Right hindlimb (tissue), 1 donor: ENCODE data around the gene DUS3L.
"Not testable (repeated sequence)": the region's sequence is repeated elsewhere in the genome, so short reads cannot be mapped to it uniquely, and the experiment has no call there.

Source experiments
- DNase-seq: peaks from one replicate; pipeline ENCODE4 v3.0.0-alpha.2; 2018

The DUS3L gene

DNA sequence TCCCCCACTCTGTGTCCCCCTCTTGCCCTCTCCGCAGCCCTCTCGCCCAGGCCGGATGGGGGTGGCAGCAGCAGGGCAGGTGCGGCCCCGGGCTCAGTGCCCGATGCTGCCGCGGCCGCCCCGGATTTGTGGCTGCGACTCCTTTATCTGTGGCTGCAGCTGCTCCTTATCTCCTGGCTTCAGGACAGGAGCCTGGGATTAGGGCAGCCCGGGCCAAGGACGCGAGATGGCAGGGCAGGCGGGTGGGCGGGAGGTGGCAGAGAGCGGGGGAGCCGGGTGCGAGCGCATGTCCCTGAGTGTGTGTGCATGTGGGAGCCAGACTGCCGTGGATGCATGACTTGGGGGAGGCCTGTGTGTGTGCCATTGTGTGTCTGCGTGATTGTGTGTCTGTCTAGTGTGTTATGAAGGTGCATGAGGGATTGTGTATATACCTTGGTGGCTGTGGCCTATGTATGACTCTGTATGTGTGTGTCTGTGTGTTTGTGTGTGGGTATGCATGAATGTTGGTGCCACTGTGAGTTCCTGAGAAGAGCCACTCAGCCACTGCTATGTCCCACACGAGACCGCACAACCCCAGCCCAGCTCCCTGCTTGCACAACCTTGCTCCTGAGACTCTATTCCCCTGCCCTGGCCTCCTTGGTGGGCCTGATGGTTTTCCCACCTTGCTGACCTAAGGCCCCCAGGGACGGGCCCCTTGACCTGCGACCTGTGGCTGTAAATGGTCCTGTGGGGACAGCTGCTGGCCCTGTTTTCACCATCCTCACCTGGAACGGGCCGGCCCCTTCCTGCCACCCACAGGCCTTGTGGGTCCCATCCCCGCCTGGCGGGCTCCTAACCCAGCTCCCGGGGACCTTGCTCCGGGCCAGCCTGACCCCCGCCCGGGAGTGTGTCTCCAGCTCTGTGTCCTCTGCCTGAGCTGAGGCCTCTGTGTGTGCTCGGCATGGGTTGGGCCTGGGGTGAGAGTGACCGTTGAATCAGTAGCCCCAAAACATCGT lies 8.6 kb upstream of the DUS3L start:
- DNase-seq = no peak

DNA sequence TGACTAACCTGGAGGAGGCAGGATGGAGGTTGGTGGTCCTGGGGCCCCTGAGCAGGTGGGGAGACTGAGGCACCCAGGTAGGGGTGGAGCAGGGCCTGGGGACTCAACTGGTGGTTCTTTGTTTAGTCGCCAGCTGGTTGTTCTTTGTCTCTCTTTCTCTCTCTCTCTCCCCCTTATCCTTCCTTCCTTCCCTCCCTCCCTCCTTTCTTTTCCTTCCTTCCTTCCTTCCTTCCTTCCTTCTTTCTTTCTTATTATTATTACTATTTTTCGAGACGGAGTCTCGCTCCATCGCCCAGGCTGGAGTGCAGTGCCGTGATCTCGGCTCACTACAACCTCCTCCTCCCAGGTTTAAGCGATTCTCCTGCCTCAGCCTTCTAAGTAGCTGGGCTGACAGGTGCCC lies 7.3 kb upstream of the DUS3L start:
- DNase-seq = no peak

DNA sequence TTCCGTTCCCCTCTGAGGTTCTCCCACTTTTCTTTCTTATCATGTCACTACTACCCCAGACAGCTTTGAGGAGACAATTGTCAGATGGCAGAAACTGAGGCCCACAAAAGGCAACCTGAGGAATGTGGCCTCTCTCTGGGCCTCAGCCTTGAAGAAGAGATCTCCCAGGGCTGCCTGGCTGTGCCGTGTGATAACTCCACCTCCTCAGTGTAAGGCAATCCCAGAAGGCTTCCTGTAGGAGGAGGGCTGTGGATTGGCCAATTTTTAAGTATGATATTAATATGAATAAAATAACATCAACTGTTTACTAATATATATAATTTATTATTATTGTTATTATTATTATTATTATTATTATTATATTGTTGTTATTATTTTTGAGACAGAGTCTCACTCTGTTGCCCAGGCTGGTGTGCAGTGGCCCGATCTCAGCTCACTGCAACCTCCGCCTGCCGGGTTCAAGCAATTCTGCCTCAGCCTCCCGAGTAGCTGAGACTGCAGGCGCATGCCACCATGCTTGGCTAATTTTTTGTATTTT lies 4.5 kb upstream of the DUS3L start:
- no peak for DNase-seq

DNA sequence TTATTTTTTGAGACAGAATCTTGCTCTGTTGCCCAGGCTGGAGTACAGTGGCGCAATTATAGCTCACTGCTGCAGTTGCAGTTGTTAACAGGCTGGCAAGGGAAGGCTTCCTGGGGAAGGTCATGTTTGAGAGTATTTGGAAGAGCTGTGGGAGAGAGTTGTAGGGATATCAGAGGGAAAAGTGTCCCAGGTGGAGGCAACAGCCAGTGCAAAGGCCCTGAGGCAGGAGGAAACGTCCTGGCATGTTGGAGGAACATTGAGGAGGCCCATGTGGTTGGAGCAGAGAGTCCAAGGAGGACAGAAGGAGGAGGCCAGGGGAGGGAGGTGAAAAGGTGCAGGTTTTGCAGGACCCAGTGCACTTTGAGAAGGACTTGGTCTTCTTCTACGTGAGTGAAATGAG lies 2.2 kb upstream of the DUS3L start:
- DNase-seq = no peak

DNA sequence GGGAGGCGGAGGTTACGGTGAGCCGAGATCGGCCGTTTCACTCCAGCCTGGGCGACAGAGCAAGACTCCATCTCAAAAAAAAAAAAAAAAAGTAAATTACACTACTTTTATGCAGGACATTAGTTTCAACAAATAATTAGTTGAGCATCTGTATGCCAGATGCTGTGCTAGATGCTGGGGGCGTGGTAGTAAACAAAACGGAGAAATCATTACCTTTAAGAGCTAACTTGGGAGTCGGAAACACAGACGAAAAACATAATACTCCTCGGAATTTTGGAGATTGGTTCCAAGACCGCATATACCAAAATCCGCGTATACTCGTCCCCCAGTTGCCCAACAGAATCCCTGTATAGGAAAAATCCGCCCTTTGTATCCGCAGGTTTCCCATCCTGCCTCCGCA lies 1.3 kb upstream of the DUS3L start:
- DNase-seq = no peak

DNA sequence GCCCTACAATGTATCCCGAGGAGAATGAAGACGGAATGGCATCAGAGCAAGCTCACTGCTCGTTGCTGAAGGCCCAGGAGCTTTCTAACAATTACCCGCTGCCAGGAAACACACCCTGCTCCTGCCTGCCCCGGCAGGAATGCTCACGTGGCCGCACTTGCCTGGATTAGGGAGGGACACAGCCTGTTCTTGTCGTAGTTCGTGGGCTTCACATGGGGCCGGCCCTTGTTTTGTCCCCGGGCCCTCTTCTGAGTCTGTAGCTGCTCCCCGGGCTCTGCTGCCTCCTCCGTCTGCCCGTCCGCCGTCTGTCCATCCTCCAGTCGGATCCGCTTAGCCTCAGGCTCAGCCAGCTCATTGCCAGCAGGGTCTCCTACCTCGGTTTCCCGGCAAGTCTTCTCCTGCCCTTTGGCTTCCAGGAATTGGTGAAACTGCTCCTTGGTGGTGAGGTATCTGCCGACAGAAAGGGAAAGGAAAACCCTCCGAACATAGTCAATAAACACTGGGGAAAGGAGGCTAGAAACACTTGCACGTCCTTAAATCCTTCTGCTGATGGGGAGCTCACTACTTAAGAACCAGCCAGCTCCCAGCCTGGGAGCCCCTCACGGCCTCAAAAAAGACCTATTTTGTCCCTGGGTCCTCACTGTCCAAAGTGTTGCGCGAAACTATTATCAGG lies 941 bp downstream of the DUS3L start:
- DNase-seq = no peak

DNA sequence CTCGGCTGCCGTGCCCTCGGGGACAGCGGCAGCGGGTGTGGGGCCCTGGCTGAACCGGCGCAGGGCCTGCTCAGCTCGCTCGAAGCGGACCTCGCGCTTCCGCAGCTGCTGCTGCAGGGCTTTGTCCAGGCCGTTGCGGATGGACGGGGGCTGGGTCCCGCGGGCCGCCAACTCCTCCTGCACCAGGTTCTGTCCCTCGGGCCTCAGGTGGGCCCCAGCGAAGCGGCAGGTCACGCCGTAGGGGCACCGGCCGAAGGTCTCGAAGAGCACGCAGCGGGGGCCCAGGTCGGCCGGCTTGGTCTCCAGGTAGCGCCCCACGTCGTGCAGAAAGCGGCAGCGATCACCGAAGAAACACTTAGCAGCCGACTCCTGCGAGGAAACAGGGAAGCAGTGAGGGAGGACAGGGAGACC lies 1.6 kb downstream of the DUS3L start:
- no peak for DNase-seq

DNA sequence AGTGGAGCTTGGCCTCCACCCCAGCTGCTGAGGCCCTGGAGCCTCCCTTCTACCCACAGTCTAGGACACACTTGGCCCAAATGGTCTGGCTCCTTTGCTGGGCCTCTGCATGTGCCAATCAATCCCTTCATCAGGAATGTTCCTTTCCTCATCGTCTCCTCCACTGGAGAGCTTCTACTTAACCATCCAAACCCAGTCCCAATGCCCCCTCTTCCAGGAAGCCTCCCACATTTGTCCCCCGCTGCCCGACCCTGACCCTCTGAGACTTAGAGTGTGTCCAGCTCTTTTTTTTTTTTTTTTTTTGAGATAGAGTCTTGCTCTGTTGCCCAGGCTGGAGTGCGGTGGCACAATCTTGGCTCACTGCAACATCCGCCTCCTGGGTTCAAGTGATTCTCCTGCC lies 2.5 kb downstream of the DUS3L start:
- no peak for DNase-seq

DNA sequence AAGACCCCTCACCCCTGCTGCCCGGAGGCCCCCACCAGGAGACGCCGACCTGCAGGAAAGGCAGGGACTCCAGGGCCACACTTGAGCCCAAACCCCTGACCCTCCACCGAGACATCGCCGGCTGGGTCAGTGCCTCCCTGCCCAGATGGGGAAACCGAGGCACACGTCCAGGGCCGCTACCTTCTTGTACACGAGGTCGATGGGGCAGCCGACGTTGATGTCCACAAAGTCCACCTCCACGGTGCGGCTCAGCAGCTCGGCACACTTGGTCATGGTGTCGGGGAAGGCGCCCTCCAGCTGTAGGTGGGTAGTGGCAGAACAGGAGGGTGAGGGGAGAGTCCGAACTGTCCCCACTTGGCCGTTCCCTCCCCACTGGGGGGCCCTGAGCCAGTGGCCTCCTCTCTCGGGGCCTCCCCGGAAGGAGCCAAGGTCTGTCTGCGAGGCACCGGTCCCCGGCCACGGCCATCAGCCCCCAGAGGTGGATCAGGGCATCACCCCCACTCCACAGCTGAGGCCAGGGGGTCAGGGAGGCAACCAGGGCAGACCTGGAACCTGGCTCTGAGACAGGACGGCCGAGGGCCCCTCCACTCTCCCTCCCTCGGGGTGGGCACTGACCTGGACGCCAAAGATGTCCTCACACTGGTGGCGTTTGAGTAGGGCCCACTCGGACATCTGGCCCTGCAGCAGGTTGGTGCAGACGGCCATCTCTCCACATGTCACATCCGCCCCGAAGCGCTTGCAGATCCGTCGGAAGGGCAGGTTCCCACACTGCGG lies 3.4 kb downstream of the DUS3L start:
- DNase-seq = no peak

DNA sequence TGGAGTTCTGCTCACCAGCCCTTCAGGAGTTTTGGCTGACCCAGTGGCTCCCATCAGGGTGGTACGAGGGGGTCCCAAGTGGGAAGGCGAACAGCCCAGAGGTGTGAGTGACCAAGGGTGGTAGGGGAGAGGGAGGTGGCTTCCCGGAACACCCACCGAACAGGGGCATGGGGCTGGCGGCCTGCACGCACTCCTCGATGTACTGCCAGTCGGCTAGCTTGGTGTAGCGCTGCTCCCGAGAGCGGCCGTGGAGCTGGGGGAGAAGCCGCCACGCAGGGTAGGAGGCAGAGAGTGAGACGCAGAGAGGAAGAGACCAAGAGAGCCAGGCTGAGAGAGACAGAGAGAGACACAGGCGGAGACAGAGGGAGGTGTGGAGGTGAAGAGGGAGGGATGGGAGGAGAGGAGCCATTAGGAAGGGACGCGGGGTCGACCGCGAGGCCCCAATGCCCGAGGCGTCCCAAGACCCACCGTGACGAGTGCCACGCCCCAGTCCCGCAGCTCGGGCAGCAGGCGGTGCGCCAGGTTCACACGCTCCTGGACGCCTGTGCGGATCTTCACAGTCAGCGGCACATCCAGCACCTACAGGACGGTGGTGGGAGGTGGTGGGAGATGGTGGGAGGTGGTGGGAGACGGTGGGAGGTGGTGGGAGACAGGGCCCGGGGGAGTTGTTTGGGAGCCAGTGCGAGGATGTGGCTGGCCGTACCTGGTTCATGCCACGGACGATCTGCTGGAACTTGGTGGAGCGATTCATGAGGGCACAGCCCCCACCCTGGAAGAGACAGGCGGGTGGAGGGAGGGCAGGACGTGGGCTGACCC lies 4.2 kb downstream of the DUS3L start:
- DNase-seq = no peak

DNA sequence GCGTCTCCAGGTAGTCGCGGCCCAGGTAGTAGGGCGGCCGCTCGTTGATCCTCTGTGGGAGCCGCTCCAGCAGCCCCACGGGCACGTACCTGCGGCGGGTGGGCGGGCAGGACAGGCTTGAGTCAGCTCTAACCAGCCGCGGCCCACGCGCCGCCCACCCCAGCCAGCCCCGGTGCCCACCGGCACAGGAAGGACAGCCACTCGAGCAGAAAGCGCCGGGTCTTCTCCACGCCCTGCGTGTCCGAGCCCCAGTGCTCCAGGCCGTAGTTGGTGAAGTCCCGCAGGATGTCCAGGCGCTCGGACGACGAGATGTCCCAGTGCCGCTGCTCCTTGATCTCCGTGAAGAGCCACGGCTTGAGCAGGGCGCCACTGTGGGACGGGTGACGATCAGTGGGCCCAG lies 5.5 kb downstream of the DUS3L start:
- DNase-seq = no peak

DNA sequence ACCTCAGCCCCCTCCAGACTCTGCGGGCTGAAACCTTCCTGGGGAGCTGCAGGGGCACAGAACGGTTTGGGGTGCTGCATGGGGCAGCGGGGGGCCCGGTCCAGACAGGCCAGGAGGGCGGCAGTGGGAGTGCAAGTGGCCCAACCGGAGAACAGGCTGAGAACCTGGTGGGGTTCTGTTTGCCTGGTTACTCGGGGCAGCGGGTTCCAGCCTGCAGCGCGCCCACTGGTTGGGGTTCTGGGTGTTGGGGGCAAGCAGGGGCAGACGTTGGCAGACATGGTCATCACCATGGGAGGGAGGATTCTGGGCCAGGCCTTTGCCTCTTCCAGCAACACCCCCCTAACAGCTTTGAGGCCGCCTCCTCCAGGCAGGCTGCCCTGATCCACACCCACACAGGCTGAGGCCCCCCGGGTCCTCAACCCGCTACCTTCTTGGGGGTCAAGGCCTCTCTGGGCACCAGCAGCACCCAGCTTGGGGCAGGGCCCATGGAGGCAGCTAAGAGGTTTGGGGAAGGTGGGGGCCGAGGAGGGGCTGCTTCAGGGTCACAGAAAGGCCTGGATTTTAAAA lies 6.3 kb downstream of the DUS3L start, which contains the start of gene PRR22:
PRR22 (minus strand) TSS at position 166 of the 567 bp plus-strand sequence; CDS start at position 80, 86 bp downstream.
- no peak for DNase-seq

DNA sequence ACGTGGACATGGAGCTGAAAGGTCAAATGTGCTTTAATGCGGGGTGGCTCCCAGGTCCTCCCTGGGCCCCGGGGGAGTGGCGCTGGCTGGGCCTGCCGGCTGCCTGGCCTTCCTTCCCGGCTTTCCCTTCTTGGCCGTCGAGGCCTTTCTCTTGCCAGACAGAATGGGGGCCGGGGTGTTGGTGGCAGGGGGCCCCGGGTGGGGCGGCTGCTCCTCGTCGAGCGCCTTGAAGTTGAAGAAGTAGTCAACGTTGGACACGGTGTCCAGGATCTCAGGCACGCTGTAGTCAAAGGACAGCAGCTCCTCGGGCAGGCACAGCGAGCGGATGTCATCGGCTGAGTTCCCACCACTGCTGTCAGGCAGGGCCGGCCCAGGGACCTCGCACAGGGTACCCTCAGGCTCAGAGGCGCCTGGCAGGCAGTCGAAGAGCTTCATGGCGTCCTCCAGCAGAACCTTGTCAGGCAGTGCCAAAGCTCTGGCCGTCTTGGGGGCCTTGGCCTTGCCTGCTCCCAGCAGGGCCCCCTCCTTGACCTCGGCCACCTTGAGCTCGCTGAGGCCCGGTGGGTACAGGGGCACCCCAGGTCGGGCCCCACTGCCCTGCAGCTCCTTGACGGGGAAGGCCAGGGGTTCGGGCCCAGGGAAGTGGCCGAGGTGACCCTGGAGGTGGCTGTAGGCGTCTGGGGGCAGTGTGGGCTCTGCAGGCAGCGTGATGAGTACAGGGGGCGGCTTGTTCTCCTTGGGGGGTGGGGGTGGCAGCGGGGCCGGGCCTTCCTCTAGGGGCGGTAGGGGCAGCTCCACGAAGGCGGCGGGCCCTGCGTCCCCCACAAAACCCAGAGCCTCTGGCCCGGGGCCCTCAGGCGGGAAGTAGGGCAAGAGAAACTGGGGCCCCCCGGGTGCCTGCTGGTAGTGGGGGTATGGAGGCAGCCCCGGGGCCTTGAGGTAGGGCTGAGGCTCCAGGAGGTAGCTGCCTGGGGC lies 7.7 kb downstream of the DUS3L start:
- no peak for DNase-seq

DNA sequence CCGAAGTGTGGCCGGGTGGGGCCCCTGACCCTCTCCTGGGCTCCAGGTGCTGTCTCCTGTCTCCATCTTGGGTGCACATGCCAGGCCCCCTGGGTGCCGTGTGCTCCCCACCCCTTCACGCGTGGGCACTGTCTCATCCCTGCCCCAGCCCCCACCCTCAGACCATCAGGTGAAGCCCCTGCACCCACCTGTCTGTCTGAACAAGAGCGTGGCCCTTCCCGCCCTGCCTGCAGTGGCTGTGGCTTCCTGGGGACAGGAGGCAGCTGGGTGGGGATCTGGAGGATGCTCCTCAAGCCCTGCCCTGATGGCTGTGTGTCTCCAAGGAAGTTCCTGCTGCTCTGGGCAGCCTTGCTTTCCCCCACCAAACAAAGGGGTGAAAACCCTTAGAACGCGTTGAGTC lies 8.6 kb downstream of the DUS3L start:
- DNase-seq = no peak

DNA sequence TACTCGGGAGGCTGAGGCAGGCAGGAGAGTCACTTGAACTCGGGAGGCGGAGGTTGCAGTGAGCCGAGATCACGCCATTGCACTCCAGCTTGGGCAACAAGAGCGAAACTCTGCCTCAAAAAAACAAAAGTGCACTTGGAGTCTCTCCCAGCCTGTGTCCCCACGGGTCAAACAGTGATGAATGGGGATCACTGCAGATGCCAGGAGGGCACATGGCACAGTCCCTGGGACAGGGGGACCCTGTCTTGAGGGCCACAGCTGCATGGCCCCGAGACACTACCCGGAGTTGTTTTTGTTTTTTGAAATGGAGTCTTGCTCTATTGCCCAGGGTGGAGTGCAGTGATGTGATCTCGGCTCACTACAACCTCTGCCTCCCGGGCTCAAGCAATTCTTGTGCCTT lies 10.0 kb downstream of the DUS3L start:
- not testable (repeated sequence) for DNase-seq

DNA sequence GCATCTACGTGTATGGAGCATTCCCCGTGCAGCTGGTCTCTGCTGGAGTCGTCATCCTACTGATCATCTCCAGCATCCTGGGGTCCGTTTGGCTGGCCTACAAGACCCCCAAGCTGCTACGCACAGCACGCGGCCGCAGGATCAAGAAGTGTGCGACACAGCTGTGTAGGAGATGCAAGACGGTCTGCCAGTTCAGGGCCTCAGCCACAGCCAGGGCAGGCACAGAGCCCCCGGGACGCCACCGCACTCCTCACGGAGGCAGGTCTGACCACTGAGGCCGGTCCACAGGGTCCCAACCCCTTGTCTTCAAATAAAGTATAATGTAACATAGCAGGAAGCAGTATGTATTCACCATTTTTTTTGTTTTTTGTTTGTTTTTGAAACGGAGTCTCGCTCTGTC lies 12.6 kb downstream of the DUS3L start:
- DNase-seq = no peak

DNA sequence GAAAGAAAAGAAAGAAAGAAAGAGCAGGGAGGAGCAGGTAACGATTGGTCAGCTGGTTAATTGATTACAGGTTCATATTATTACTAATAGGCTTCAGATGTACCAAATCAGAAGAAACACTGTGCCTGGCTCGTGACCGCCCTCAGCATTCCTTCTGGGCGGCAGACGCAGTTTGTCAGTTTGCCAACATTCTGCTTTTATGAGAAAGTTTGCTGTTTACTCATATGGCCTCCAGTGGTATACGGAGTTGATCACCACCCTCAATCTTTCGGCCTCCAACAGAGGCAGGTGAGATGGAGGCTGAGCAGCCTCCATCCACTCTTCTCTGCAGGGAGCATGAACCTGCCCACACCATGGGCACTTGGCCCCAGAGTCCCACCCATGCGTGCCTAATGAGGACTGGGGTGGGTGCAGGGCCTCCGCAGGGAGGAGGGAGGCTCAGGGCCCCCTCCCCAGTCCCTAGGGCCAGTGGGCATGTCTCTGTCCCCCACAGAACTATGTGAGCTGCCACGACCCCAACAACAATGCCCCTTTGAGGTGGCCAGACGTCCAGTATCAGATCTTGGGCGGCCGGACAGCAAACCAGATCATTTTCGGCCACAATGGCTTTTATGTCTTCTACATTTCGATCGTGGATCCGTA lies 15.2 kb downstream of the DUS3L start:
- DNase-seq = no peak

DNA sequence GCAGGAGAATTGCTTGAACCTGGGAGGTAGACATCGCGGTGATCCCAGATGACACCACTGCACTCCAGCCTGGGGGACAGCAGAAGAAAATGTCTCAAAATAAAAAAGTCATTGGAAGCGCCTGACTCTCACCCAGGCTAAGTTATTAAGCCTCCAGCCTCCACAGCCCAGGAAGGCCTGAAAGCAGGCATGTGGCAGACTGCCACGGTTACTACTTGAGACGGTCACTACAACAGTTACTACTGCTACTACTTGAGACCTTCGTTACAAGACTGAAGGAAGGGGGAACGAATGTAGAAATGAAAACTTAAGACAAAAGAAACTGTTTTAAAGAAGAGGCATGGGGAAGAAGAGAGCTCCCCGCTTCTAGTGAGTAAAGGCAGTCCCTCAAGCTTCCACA lies 16.0 kb downstream of the DUS3L start:
- DNase-seq = no peak

DNA sequence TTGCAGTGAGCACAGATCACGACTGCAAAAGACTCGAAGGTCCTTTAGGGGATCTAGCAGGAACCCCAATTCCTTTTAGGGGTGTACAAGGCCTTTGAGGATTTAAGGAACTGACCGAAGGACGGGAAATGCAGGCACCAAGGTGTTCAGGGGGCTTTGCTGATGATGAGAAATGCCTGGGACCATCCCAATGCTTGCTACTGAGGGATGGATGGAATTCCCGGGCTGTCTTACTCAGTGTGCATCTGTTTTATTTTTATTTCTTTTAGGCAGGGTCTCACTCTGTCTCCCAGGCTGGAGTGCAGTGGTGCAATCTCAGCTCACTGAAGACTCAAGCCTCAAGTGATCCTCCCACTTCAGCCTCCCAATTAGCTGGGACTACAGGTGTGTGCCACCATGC lies 17.7 kb downstream of the DUS3L start:
- no peak for DNase-seq

DNA sequence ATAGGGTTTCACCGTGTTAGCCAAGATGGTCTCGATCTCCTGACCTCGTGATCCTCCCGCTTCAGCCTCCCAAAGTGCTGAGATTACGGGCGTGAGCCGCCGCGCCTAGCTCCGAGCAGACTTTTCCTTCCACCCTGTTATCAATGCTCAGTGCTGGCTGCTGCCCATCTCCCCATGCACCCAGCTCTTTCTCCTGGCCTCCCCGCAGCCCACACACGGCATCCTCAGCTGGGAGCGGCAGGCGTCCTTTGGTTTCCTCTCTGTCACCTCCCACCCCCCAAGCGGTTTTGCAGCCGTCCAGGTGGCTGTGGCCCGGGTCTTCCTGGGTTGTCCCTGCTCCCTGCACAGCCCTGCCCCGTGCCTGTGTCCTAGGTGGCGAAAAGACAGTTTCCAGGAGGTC lies 18.5 kb downstream of the DUS3L start:
- no peak for DNase-seq
